Ishikawa (cell line): ENCODE results near the gene SIPA1.

ENCODE experiments used
- CEBPB ChIP-seq: IDR thresholded peaks from 2 replicates; pipeline ENCODE4 v1.6.1; 2012
- CREB1 ChIP-seq: IDR thresholded peaks from 2 replicates; pipeline ENCODE4 v1.6.1; 2012; ENCODE audit warnings: low read depth
- EGR1 ChIP-seq: IDR thresholded peaks from 2 replicates; pipeline ENCODE4 v1.6.1; 2012
- EP300 ChIP-seq: IDR thresholded peaks from 2 replicates; pipeline ENCODE4 v1.6.1; 2012; ENCODE audit warnings: borderline replicate concordance
- FOXM1 ChIP-seq: IDR thresholded peaks from 2 replicates; pipeline ENCODE4 v1.6.1; 2012; ENCODE audit warnings: low read depth, borderline replicate concordance
- MAX ChIP-seq: IDR thresholded peaks from 2 replicates; pipeline ENCODE4 v1.6.1; 2012
- NFIC ChIP-seq: IDR thresholded peaks from 2 replicates; pipeline ENCODE4 v1.6.1; 2012
- RAD21 ChIP-seq: IDR thresholded peaks from 2 replicates; pipeline ENCODE4 v1.6.1; 2012; ENCODE audit warnings: low read depth
- REST ChIP-seq: IDR thresholded peaks from 2 replicates; pipeline ENCODE4 v1.6.1; 2012; ENCODE audit warnings: low read depth, mild to moderate bottlenecking
- TAF1 ChIP-seq: IDR thresholded peaks from 2 replicates; pipeline ENCODE4 v1.6.1; 2012; ENCODE audit warnings: low read depth, mild to moderate bottlenecking
- TCF12 ChIP-seq: IDR thresholded peaks from 2 replicates; pipeline ENCODE4 v1.6.1; 2012; ENCODE audit warnings: low read depth
- TEAD4 ChIP-seq: IDR thresholded peaks from 2 replicates; pipeline ENCODE4 v1.6.1; 2012
- USF1 ChIP-seq: IDR thresholded peaks from 2 replicates; pipeline ENCODE4 v1.6.1; 2012
- YY1 ChIP-seq: IDR thresholded peaks from 2 replicates; pipeline ENCODE4 v1.6.1; 2012; ENCODE audit warnings: low read depth
- ZBTB7A ChIP-seq: IDR thresholded peaks from 2 replicates; pipeline ENCODE4 v1.6.1; 2012; ENCODE audit warnings: low read depth

Gene SIPA1

GRCh38 chr11:65598258-65598699, 39.6 kb upstream of the SIPA1 start:
- TF ChIP-seq YY1 (no peak), TAF1 (no peak), CREB1 (no peak), TCF12 (no peak), USF1 (no peak), REST (no peak), EP300 (no peak), NFIC (no peak), EGR1 (no peak), RAD21 (no peak)

- no peak for TF ChIP-seq CEBPB
Measured at GRCh38 chr11:65599216-65599954, 38.5 kb upstream of the SIPA1 start.

GRCh38 chr11:65599955-65600246, 38.0 kb upstream of the SIPA1 start:
- TF ChIP-seq TAF1 (no peak), EP300 (no peak), USF1 (no peak), FOXM1 (no peak), ZBTB7A (no peak), TEAD4 (no peak), RAD21 (no peak), NFIC (no peak), TCF12 (no peak), CEBPB (no peak), MAX (no peak), EGR1 (no peak), REST (no peak), CREB1 (no peak), YY1 (no peak)

GRCh38 chr11:65604258-65604657, 33.6 kb upstream of the SIPA1 start:
- TF ChIP-seq CREB1 (no peak), CEBPB (no peak), FOXM1 (no peak)

- TF ChIP-seq ZBTB7A (no peak), USF1 (peak; percentile 68), TCF12 (peak; percentile 87), EP300 (peak; percentile 61; the same call in 1 of the 2 replicates), FOXM1 (peak; percentile 27; the same call in 1 of the 2 replicates), REST (no peak), EGR1 (peak; percentile 49; the same call in 1 of the 2 replicates), CEBPB (no peak), CREB1 (peak; percentile 43; the same call in 1 of the 2 replicates), NFIC (peak; percentile 64), RAD21 (no peak), MAX (peak; percentile 100), YY1 (peak; percentile 56; the same call in 1 of the 2 replicates), TEAD4 (peak; percentile 72; the same call in 1 of the 2 replicates), TAF1 (peak; percentile 45; the same call in 1 of the 2 replicates)
Measured at GRCh38 chr11:65606876-65607613, 30.9 kb upstream of the SIPA1 start.
